GM12892 (cell line): Measurements from ENCODE around the gene C1QB.

ENCODE experiments used
- DNase-seq: peaks from one replicate; pipeline ENCODE4 v3.0.0; 2011; ENCODE audit not compliant: insufficient read length
- FAIRE-seq: peaks from 2 replicates; lab custom pipeline; 2011; peaks lifted over from hg19 to GRCh38; lab: Jason Lieb, UNC
- POLR2A ChIP-seq: IDR thresholded peaks from 2 replicates; pipeline ENCODE4 v1.6.1; 2011; ENCODE audit warnings: low read depth, low read length, control low read depth
- POLR2AphosphoS5 ChIP-seq: IDR thresholded peaks from 2 replicates; pipeline ENCODE4 v1.6.1; 2011; ENCODE audit warnings: low read depth, low read length, control low read depth
- TAF1 ChIP-seq: IDR thresholded peaks from 2 replicates; pipeline ENCODE4 v1.6.1; 2011; ENCODE audit warnings: low read depth, mild to moderate bottlenecking, control low read depth, low read length, borderline replicate concordance

The C1QB gene

GRCh38 chr1:22619252-22619651 lies 33.8 kb upstream of the C1QB start:
- FAIRE-seq (no peak), DNase-seq (no peak)
- no peak for TF ChIP-seq POLR2A
- no peak for TF ChIP-seq POLR2AphosphoS5
- no peak for TF ChIP-seq TAF1

GRCh38 chr1:22619798-22620197 lies 33.2 kb upstream of the C1QB start:
- DNase-seq (no peak), FAIRE-seq (no peak)
- TF ChIP-seq TAF1 (no peak), POLR2A (no peak), POLR2AphosphoS5 (no peak)

GRCh38 chr1:22621761-22622160 lies 31.3 kb upstream of the C1QB start:
- DNase-seq (no peak), FAIRE-seq (no peak)
- TF ChIP-seq POLR2A (no peak), POLR2AphosphoS5 (no peak), TAF1 (no peak)

- FAIRE-seq = no peak
- no peak for DNase-seq
- TF ChIP-seq TAF1 (no peak), POLR2AphosphoS5 (no peak), POLR2A (no peak)
Measured at GRCh38 chr1:22625262-22625925, 27.6 kb upstream of the C1QB start.

- no peak for FAIRE-seq
- no peak for TF ChIP-seq POLR2AphosphoS5
- TF ChIP-seq TAF1 = no peak
- no peak for TF ChIP-seq POLR2A
- DNase-seq = no peak
Measured at GRCh38 chr1:22626237-22627157, 26.5 kb upstream of the C1QB start.

GRCh38 chr1:22627331-22627730 lies 25.7 kb upstream of the C1QB start:
- FAIRE-seq (no peak), DNase-seq (no peak)
- TF ChIP-seq POLR2A (no peak), POLR2AphosphoS5 (no peak), TAF1 (no peak)

GRCh38 chr1:22628698-22629444 lies 24.2 kb upstream of the C1QB start:
- no peak for TF ChIP-seq TAF1
- TF ChIP-seq POLR2A = no peak
- TF ChIP-seq POLR2AphosphoS5 = no peak
- DNase-seq (no peak), FAIRE-seq (no peak)

GRCh38 chr1:22629886-22630285 lies 23.1 kb upstream of the C1QB start:
- FAIRE-seq = no peak
- no peak for TF ChIP-seq POLR2A
- TF ChIP-seq TAF1 = no peak
- TF ChIP-seq POLR2AphosphoS5 = no peak
- no peak for DNase-seq

GRCh38 chr1:22633697-22634463 lies 19.2 kb upstream of the C1QB start:
- TF ChIP-seq TAF1 = no peak
- TF ChIP-seq POLR2A = no peak
- TF ChIP-seq POLR2AphosphoS5 = no peak
- no peak for FAIRE-seq

GRCh38 chr1:22635436-22635835 lies 17.6 kb upstream of the C1QB start:
- TF ChIP-seq POLR2A (no peak), TAF1 (no peak), POLR2AphosphoS5 (no peak)
- FAIRE-seq = no peak
- no peak for DNase-seq

More at GRCh38 chr1:22633697-22634463, 19.2 kb upstream of the C1QB start:
- no peak for DNase-seq
